GM12878 (cell line): ENCODE results near the gene CCNY. TPM values are rescaled to one million over a fixed set of nuclear protein-coding genes. Genes with fewer than 3 reads are reported as not detected.

Experiments
- polyA plus RNA-seq, 11 experiments: library from polyadenylated mRNA; depleted of rRNA in 4 of 11; unstranded in 6 of 11; stranded (reverse) in 5 of 11; fragments of >200 nt; fragmentation: Nextera tagmentation in 4 of 11; fragmentation: Illumina TruSeq in 1 of 11; extraction: Ambion mirVana in 4 of 11; extraction: Trizol in 1 of 11; gene quantifications; 1 replicate in 1 of 11; 2 replicates in 10 of 11; pipeline versions ENCODE4 v1.2.1 to v1.2.3, GENCODE V29; 2011 to 2016; ENCODE audit warnings: inconsistent platforms in 2 of 11, missing spikeins in 2 of 11, low read depth in 1 of 11
- total RNA-seq, 4 experiments: library from RNA; depleted of rRNA in 3 of 4; stranded (reverse); fragments of >200 nt in 3 of 4; fragmentation: Illumina TruSeq in 1 of 4; extraction: Trizol in 1 of 4; gene quantifications; 2 replicates each; pipeline versions ENCODE4 v1.2.1 to v1.2.3, GENCODE V29; 2013 to 2021
- TF ChIP-seq, protein P1 (sequence below): fragments of 450-650 bp; IDR thresholded peaks from 2 replicates; pipeline ENCODE4 v1.6.1; 2017; ENCODE audit warnings: mild to moderate bottlenecking, moderate library complexity
- TF ChIP-seq, protein P2 (sequence below): IDR thresholded peaks from 2 replicates; pipeline ENCODE4 v1.6.1; 2012; ENCODE audit warnings: improper control_type of control experiment, low read depth, low read length; ENCODE audit not compliant: insufficient replicate concordance

Gene CCNY
- total and polyA plus RNA-seq, 10 of the 15 experiments (the other 5 are each of a cell fraction or from before 2014, with no cell fraction given) = 3.6 to 50.0 (median 26.1) TPM

DNA sequence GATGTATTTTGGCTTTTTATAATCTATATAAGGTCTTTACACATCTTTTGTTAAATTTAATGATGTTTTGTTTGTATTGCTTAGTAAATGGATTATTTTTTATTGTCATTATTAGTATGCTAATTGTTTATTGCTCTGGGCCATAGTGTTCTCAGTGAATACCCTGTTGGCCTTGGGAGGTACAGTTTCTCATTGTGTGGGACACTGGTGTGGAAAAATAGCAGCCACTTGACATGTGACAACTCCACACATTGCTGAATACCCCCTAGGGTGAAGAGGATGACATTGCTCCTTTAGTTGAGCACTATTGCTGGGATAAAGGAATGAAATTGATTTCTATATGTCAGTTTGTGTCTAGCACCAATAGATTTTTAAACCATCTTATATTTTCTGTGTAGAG lies 130.9 kb downstream of the CCNY start (continued):
- TF ChIP-seq, protein P1, sequence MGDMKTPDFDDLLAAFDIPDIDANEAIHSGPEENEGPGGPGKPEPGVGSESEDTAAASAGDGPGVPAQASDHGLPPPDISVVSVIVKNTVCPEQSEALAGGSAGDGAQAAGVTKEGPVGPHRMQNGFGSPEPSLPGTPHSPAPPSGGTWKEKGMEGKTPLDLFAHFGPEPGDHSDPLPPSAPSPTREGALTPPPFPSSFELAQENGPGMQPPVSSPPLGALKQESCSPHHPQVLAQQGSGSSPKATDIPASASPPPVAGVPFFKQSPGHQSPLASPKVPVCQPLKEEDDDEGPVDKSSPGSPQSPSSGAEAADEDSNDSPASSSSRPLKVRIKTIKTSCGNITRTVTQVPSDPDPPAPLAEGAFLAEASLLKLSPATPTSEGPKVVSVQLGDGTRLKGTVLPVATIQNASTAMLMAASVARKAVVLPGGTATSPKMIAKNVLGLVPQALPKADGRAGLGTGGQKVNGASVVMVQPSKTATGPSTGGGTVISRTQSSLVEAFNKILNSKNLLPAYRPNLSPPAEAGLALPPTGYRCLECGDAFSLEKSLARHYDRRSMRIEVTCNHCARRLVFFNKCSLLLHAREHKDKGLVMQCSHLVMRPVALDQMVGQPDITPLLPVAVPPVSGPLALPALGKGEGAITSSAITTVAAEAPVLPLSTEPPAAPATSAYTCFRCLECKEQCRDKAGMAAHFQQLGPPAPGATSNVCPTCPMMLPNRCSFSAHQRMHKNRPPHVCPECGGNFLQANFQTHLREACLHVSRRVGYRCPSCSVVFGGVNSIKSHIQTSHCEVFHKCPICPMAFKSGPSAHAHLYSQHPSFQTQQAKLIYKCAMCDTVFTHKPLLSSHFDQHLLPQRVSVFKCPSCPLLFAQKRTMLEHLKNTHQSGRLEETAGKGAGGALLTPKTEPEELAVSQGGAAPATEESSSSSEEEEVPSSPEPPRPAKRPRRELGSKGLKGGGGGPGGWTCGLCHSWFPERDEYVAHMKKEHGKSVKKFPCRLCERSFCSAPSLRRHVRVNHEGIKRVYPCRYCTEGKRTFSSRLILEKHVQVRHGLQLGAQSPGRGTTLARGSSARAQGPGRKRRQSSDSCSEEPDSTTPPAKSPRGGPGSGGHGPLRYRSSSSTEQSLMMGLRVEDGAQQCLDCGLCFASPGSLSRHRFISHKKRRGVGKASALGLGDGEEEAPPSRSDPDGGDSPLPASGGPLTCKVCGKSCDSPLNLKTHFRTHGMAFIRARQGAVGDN = no peak
- TF ChIP-seq, protein P2, sequence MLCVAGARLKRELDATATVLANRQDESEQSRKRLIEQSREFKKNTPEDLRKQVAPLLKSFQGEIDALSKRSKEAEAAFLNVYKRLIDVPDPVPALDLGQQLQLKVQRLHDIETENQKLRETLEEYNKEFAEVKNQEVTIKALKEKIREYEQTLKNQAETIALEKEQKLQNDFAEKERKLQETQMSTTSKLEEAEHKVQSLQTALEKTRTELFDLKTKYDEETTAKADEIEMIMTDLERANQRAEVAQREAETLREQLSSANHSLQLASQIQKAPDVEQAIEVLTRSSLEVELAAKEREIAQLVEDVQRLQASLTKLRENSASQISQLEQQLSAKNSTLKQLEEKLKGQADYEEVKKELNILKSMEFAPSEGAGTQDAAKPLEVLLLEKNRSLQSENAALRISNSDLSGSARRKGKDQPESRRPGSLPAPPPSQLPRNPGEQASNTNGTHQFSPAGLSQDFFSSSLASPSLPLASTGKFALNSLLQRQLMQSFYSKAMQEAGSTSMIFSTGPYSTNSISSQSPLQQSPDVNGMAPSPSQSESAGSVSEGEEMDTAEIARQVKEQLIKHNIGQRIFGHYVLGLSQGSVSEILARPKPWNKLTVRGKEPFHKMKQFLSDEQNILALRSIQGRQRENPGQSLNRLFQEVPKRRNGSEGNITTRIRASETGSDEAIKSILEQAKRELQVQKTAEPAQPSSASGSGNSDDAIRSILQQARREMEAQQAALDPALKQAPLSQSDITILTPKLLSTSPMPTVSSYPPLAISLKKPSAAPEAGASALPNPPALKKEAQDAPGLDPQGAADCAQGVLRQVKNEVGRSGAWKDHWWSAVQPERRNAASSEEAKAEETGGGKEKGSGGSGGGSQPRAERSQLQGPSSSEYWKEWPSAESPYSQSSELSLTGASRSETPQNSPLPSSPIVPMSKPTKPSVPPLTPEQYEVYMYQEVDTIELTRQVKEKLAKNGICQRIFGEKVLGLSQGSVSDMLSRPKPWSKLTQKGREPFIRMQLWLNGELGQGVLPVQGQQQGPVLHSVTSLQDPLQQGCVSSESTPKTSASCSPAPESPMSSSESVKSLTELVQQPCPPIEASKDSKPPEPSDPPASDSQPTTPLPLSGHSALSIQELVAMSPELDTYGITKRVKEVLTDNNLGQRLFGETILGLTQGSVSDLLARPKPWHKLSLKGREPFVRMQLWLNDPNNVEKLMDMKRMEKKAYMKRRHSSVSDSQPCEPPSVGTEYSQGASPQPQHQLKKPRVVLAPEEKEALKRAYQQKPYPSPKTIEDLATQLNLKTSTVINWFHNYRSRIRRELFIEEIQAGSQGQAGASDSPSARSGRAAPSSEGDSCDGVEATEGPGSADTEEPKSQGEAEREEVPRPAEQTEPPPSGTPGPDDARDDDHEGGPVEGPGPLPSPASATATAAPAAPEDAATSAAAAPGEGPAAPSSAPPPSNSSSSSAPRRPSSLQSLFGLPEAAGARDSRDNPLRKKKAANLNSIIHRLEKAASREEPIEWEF = no peak
